ENCODE data around the gene LTBP3. TPM values are rescaled to one million over a fixed set of nuclear protein-coding genes. Genes with fewer than 3 reads are reported as not detected.

The LTBP3 gene
- total and polyA plus RNA-seq, 3 donors from 2014 or later, result 58.1 to 126 (median 112) TPM

DNA sequence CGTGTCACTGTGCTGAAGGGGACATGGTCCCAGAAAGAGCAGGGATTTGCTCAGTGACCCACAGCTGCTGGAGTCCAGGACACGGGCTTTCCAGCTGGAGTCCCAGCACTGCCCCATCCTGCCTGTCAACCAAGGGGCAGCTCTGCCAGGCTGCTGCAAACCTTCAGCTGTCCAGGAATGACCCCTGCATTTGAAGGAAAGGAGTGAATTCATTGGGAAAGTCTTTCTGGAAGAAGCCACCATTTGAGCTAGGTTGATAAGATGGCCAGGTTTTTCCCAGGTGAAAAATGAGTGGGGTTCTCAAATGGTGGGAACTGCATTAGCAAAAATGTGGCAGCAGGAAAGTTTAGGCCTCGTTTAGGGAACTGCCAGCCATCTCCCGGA lies 28.1 kb upstream of the LTBP3 start:
- 82 to 86% methylated on average over 2 to 4 of the region's 4 CpGs for WGBS, 2 donors
- no peaks in the 10 kb centered on the region for H3K9me3 ChIP-seq
- intact Hi-C loops (cut with DNase I; ENCODE audit: low total_unique reads), result no loop called here
- no peak overlapping the region for H3K27ac ChIP-seq
- no peak for DNase-seq
- no peak overlapping the region for H3K4me3 ChIP-seq
- no peaks in the 10 kb centered on the region for H3K36me3 ChIP-seq (ENCODE audit: low read depth, missing control alignments)
- peaks cover 14% of the 10 kb centered on the region for H3K4me1 ChIP-seq
- no peaks in the 10 kb centered on the region for H3K27me3 ChIP-seq
- TF ChIP-seq POLR2A (IDR thresholded peaks at IDR 0.05), result no peak
- TF ChIP-seq, protein P1, sequence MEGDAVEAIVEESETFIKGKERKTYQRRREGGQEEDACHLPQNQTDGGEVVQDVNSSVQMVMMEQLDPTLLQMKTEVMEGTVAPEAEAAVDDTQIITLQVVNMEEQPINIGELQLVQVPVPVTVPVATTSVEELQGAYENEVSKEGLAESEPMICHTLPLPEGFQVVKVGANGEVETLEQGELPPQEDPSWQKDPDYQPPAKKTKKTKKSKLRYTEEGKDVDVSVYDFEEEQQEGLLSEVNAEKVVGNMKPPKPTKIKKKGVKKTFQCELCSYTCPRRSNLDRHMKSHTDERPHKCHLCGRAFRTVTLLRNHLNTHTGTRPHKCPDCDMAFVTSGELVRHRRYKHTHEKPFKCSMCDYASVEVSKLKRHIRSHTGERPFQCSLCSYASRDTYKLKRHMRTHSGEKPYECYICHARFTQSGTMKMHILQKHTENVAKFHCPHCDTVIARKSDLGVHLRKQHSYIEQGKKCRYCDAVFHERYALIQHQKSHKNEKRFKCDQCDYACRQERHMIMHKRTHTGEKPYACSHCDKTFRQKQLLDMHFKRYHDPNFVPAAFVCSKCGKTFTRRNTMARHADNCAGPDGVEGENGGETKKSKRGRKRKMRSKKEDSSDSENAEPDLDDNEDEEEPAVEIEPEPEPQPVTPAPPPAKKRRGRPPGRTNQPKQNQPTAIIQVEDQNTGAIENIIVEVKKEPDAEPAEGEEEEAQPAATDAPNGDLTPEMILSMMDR (IDR thresholded peaks at IDR 0.05), result no peak

DNA sequence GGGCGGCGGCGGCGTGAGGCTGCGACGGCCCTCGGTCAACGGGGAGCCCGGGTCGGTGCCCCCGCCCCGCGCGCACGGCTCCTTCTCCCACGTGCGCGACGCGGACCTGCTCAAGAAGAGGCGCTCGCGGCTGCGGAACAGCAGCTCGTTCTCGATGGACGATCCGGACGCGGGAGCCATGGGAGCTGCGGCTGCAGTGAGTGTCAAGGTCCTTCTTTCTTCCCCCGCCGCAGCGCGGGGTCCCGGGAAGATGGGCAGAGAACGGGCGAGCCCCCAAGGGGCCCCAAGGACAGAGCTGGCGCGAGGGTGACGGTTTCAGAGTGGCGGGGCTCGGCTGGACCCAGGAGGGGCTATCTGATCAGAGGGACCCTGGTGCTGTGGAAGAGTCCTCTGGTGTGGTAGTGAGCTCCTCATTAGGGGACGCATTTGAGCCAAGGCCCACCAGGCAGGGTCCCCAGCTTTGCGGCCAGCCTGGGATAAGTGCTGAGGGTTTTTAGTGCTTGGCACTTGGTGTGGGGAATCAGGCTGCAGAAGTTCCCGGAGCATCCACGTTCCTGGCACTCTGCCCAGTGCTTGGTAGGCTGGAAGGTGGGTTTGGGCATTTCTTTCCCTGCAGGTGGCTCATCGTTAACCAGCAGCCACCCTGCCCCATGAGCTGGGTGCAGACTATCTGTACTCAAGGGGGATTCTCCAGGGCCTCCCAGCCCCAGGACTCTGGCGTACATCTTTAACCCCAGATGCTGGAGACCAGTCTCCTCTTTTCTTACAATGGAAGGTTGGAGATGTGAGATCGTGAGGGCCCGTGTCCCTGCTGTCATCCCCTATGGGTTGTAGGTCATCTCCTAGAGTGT lies 27.5 kb upstream of the LTBP3 start:
- intact Hi-C loops (cut with DNase I; ENCODE audit: low total_unique reads), result no loop called here
- TF ChIP-seq, protein P1 (IDR thresholded peaks at IDR 0.05), result no peak
- TF ChIP-seq POLR2A (IDR thresholded peaks at IDR 0.05), result no peak
- no peak overlapping the region for H3K27ac ChIP-seq
- peaks cover 14% of the 10 kb centered on the region for H3K4me1 ChIP-seq
- peak overlapping the region in 1 of 2 donors; percentile 6 for H3K4me3 ChIP-seq
- H3K9me3 ChIP-seq, result no peaks in the 10 kb centered on the region
- no peak for DNase-seq
- WGBS, 2 donors, result 43 to 68% methylated on average over 44 to 50 of the region's 51 CpGs
- no peaks in the 10 kb centered on the region for H3K27me3 ChIP-seq
- no peaks in the 10 kb centered on the region for H3K36me3 ChIP-seq (ENCODE audit: low read depth, missing control alignments)

DNA sequence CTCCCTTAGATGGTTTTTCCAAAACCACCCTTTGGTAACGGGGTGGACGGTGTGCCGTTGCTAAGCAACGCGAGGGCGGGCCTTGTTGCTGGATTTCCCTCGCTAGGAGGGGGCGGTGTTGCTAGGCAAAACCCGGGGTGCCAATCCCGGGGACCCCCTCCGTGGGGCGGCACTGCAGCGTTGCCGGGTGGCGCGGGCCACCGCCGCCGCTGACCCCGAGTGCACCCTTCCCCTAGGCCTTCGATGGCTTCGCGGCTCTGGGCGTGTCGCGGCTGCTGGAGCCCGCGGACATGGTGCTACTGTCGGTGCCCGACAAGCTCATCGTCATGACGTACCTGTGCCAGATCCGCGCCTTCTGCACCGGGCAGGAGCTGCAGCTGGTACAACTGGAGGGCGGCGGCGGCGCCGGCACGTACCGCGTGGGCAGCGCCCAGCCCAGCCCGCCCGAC lies 26.6 kb upstream of the LTBP3 start:
- intact Hi-C loops (cut with DNase I; ENCODE audit: low total_unique reads), result no loop called here
- 51 to 65% methylated on average over 12 to 46 of the region's 46 CpGs for WGBS, 2 donors
- DNase-seq, result peak; percentile 46

DNA sequence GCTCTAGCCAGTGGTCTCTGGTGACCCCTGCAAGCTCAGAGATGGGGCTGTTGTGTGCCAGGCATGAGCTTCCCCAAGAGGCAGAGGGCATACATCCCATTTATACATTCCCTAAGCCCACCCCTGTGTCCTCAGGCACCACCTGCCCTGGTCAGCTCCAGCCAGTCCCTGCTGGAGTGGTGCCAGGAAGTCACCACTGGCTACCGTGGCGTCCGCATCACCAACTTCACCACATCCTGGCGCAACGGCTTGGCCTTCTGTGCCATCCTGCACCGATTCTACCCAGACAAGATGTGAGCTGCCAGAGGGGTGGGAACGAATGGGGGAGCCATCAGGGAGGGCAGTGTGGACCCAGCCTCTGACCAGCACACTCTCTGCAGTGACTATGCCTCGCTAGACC lies 25.9 kb upstream of the LTBP3 start:
- peaks cover 11% of the 10 kb centered on the region for H3K4me1 ChIP-seq
- H3K27me3 ChIP-seq, result no peaks in the 10 kb centered on the region
- WGBS, 2 donors, result 83 to 100% methylated on average over 3 to 8 of the region's 8 CpGs
- no peak overlapping the region for H3K27ac ChIP-seq
- no peak overlapping the region for H3K4me3 ChIP-seq
- no peak for DNase-seq
- H3K9me3 ChIP-seq, result no peaks in the 10 kb centered on the region
- intact Hi-C loops (cut with DNase I; ENCODE audit: low total_unique reads), result no loop called here
- no peaks in the 10 kb centered on the region for H3K36me3 ChIP-seq (ENCODE audit: low read depth, missing control alignments)
- no peak for TF ChIP-seq POLR2A (IDR thresholded peaks at IDR 0.05)
- TF ChIP-seq, protein P1 (IDR thresholded peaks at IDR 0.05), result no peak

More for the DNA sequence above, 26.6 kb upstream of the LTBP3 start:
- Histone ChIP-seq H3K4me3 (peak overlapping the region; percentile 6 to 10), H3K36me3 (ENCODE audit: low read depth, missing control alignments) (no peaks in the 10 kb centered on the region), H3K4me1 (peaks cover 14% of the 10 kb centered on the region), H3K27me3 (no peaks in the 10 kb centered on the region), H3K9me3 (no peaks in the 10 kb centered on the region), H3K27ac (no peak overlapping the region)
- TF ChIP-seq, protein P1 (IDR thresholded peaks at IDR 0.05), result no peak

DNA sequence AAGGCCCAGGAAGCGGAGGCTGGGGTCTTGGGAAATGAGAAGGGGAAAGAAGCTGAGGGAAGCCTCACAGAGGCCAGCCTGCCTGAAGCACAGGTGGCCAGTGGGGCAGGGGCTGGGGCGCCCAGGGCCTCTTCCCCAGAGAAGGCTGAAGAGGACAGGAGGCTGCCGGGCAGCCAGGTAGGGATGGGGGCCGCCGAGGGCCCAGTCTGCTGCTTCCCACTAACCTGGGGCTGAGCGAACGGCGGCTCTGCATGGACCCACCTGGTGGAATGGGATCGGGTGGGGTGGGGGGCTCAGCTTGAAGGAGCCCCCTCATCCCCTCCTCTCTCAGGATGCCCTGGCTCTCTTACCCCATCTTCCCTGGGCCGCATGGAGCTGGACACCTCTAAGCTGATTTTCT lies 25.4 kb upstream of the LTBP3 start:
- intact Hi-C loops (cut with DNase I; ENCODE audit: low total_unique reads), result no loop called here
- DNase-seq, result no peak
- H3K9me3 ChIP-seq, result no peaks in the 10 kb centered on the region
- H3K27me3 ChIP-seq, result no peaks in the 10 kb centered on the region
- 76 to 84% methylated on average over 5 to 10 of the region's 10 CpGs for WGBS, 2 donors
- H3K27ac ChIP-seq, result no peak overlapping the region
- H3K4me1 ChIP-seq, result peaks cover 11% of the 10 kb centered on the region
- TF ChIP-seq POLR2A (IDR thresholded peaks at IDR 0.05), result no peak
- TF ChIP-seq, protein P1 (IDR thresholded peaks at IDR 0.05), result no peak
- H3K4me3 ChIP-seq, result no peak overlapping the region
- H3K36me3 ChIP-seq (ENCODE audit: low read depth, missing control alignments), result no peaks in the 10 kb centered on the region
